ENCODE measurements around the gene NRXN2.

DNA sequence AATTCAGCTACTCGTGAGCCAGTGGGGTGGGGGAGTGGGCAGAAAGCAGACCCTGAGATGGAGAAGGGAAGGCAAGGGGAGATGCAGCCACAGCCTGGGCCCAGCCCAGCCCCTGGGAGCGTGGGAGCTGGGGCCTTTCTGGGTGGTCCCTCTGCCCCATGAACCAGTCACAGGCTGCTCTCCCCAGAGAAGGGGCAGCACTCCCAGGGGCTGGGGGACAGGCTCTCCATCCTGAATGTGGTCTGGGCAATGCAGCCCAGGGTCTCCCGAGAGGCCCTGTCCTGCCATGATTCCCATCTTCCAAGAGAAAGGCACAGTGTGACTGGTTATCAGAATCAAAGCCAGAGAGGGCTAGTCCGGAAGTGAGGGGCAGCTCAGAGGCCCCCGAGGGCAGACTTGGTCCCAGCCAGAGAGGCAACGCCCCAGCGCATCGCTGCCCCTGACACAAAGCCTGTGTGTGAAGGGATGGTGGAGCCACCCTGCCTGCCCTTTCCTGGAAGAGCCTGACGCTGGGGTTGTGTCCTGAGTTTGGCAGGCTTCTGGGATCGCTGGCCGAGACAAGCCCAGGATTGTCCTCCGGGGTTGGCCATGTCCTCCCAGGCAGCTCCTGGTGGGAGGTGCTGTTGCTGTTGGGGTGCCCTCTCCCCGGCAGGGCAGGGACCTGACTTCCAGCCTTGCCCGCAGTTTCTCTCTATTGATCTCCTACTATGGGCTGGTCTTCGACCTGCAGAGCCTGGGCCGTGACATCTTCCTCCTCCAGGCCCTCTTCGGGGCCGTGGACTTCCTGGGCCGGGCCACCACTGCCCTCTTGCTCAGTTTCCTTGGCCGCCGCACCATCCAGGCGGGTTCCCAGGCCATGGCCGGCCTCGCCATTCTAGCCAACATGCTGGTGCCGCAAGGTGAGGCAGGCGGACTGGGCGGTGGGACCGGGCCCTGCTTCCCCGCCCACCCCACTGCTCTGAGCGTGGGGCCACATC lies 155.8 kb downstream of the NRXN2 start:
- TF ChIP-seq, protein P1, sequence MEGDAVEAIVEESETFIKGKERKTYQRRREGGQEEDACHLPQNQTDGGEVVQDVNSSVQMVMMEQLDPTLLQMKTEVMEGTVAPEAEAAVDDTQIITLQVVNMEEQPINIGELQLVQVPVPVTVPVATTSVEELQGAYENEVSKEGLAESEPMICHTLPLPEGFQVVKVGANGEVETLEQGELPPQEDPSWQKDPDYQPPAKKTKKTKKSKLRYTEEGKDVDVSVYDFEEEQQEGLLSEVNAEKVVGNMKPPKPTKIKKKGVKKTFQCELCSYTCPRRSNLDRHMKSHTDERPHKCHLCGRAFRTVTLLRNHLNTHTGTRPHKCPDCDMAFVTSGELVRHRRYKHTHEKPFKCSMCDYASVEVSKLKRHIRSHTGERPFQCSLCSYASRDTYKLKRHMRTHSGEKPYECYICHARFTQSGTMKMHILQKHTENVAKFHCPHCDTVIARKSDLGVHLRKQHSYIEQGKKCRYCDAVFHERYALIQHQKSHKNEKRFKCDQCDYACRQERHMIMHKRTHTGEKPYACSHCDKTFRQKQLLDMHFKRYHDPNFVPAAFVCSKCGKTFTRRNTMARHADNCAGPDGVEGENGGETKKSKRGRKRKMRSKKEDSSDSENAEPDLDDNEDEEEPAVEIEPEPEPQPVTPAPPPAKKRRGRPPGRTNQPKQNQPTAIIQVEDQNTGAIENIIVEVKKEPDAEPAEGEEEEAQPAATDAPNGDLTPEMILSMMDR (IDR thresholded peaks at IDR 0.05) = no peak
- TF ChIP-seq RAD21 (IDR thresholded peaks at IDR 0.05; ENCODE audit: low read length) = no peak
- TF ChIP-seq GATA2 (CRISPR knock-in tag; IDR thresholded peaks at IDR 0.05) = no peak
- no peak for TF ChIP-seq NRF1 (IDR thresholded peaks at IDR 0.05; ENCODE audit: low read depth, low read length)
- TF ChIP-seq GABPA (IDR thresholded peaks at IDR 0.05; ENCODE audit: low read depth) = no peak
